Heart left ventricle (tissue), 16 donors: Measurements from ENCODE around the gene KCNC4. TPM values are rescaled to one million over a fixed set of nuclear protein-coding genes. Genes with fewer than 3 reads are reported as not detected.

Experiments
- ATAC-seq, 4 donors: fragments of 200-7000 bp; cut with Tn5 transposase; one replicate each; pipeline ENCODE4 v1.9.1; 2020 to 2022; ENCODE audit warnings: moderate library complexity in 4 of 4, mild to moderate bottlenecking in 3 of 4, moderate number of reproducible peaks in 1 of 4
- DNase-seq, 5 donors: peaks; one replicate each; pipeline ENCODE4 v3.0.0-alpha.2; 2020
- H3K27ac ChIP-seq, 12 donors: fragments of 200-600 bp; sonication (generic) in 4 of 12; one replicate each; pipeline versions ENCODE4 v1.5.0 to v1.8.0; 2016 to 2022; ENCODE audit warnings: mild to moderate bottlenecking in 2 of 12
- H3K27me3 ChIP-seq, 9 donors: fragments of 200-600 bp; sonication (generic) in 2 of 9; one replicate each; pipeline versions ENCODE4 v1.5.1 to v1.8.0; 2016 to 2022; ENCODE audit warnings: mild to moderate bottlenecking in 3 of 9
- H3K36me3 ChIP-seq, 9 donors: fragments of 200-600 bp; sonication (generic) in 2 of 9; one replicate each; pipeline versions ENCODE4 v1.5.0 to v1.8.0; 2018 to 2022; ENCODE audit warnings: mild to moderate bottlenecking in 2 of 9
- H3K4me1 ChIP-seq, 12 donors: fragments of 200-600 bp; sonication (generic) in 4 of 12; one replicate each; pipeline versions ENCODE4 v1.5.0 to v1.8.0; 2016 to 2022; ENCODE audit warnings: mild to moderate bottlenecking in 3 of 12
- H3K4me3 ChIP-seq, 12 donors: fragments of 200-600 bp; sonication (generic) in 4 of 12; one replicate each; pipeline versions ENCODE4 v1.5.0 to v1.8.0; 2017 to 2022; ENCODE audit warnings: mild to moderate bottlenecking in 9 of 12, moderate library complexity in 4 of 12
- H3K9me3 ChIP-seq, 12 donors: fragments of 200-600 bp; sonication (generic) in 4 of 12; one replicate each; pipeline versions ENCODE4 v1.5.0 to v1.8.0; 2016 to 2022; ENCODE audit warnings: mild to moderate bottlenecking in 1 of 12
- CTCF ChIP-seq, 12 donors: fragments of 200-600 bp; sonication (generic) in 4 of 12; IDR thresholded peaks; one replicate each; pipeline versions ENCODE4 v1.5.0 to v1.8.0; 2018 to 2022; ENCODE audit warnings: antibody characterized with exemption in 12 of 12, mild to moderate bottlenecking in 5 of 12
- POLR2A ChIP-seq, 2 donors: fragments of 450-650 bp; IDR thresholded peaks; one replicate each; pipeline ENCODE4 v1.6.1; 2017; ENCODE audit warnings: antibody characterized with exemption in 2 of 2, mild to moderate bottlenecking in 2 of 2, moderate library complexity in 2 of 2
- WGBS, 4 donors: extraction: QIAGEN DNeasy Blood & Tissue Kit in 2 of 4; methylation state at CpG; one replicate each; pipeline versions ENCODE4 v1.1.5 to v1.1.7; 2013 to 2018; 5-methylcytosine and 5-hydroxymethylcytosine counted together
- intact Hi-C, 10 donors: fragments of 100-400 bp; cut with DNase I; formaldehyde crosslinking; loops; one replicate each; pipeline versions ENCODE4 v1.11.1 to v1.14.2; 2022
- polyA plus RNA-seq, 2 donors: library from polyadenylated mRNA; stranded (reverse); fragments of 200-250 nt; gene quantifications; one replicate each; pipeline ENCODE4 v1.2.3, GENCODE V29; 2013
- total RNA-seq, 9 donors: library from RNA; depleted of rRNA in 2 of 9; stranded (reverse); fragments of >200 nt in 2 of 9; fragmentation: NEBNext Ultra II Directional in 3 of 9; extraction: Animal tissue kit (Norgen Biotek cat#: 25700) in 3 of 9; gene quantifications; one replicate each; pipeline versions ENCODE4 v1.1.0 to v1.2.4, GENCODE V29; 2016 to 2023
- donor health status: ischemic (EF 13 %, LVEDD 7.1; RV severe dilation, severe dysfunction).
- donor health status: healthy with polysubstance abuse.
- donor health status: DM: no; HTN: yes; CAD: no.
- donor health status: DM: no; HTN: no; CAD: no.
- donor health status: ischemic (EF 25% LVEDD 6.9; RV normal size, moderate dysfunction).
- donor health status: ischemic (EF 25% LVEDD 5.7; RV mildly dilated, moderate dysfunction).
- donor health status: healthy.
- donor health status: DM: yes; HTN: yes; CAD: no.
- donor health status: ischemic (EF 35%, LVEDD 5.7; RV mildly dilated, moderate dysfunction).
- donor health status: nonischemic (EF 11% LVEDD 7.7; RV severe dilation, severe dysfunction).
- donor health status: DM: yes; HTN: yes; CAD: no.
- donor health status: PGD.
- donor health status: ischemic (EF 29% LVEDD 5.4; RV normal size, mild dysfunction).
- donor health status: nonischemic (EF 23%, LVEDD 6.1; RV moderate dilation, normal function).

Gene KCNC4
- total and polyA plus RNA-seq, 11 donors: 2.4 to 15.2 (median 6.1) TPM

- WGBS, 4 donors: 56 to 77% (median 62%) methylated on average over 9 of the region's 9 CpGs
- DNase-seq: no peak
- Histone ChIP-seq H3K27me3 (no peaks in the 10 kb centered on the region), H3K4me3 (no peak overlapping the region), H3K36me3 (no peaks in the 10 kb centered on the region), H3K9me3 (no peaks in the 10 kb centered on the region), H3K27ac (no peak overlapping the region), H3K4me1 (peaks cover 0 to 16% (median 3%) of the 10 kb centered on the region in 12 donors)
- ATAC-seq: no peak
- intact Hi-C loops: no loop called here
- TF ChIP-seq CTCF (IDR thresholded peaks at IDR 0.05) (no peak), POLR2A (IDR thresholded peaks at IDR 0.05) (no peak)
These were observed 33.5 kb downstream of the KCNC4 start for GRCh38 chr1:110243574-110243973.

DNA sequence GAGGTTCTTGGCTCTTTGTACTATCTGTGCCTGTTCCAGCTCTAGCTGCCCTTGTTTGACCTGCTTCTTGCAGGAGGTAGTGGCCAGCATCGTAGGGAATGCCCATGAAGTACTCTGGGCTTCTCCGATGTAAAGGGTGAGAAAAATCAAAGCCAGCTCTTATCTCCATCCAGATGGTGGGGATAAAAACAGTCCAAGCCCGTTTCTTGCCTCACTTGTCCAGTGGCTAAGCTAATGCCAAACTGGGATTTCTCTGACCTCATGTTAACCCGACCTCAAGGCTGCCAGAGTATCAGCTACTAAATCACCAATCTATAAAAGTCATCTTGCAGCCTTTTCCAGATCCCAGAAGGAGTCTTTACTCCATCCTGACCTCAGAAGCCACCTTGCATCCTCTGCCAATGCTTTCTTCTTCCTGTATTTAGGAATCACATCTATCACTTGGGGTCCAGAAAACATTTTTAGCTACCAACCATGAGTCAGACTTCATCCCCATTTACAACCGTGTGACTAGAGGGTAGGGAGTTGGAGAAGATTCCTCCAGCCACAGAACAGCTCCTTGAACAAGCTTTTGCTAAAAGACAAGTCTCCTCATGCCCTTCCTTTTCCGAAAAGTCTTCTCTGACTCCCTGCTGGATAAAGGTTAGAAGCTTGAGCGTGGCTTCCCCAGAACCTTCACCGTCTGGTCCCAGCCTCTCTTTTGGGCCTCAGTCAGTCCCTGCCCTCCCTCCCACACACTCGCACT, 35.9 kb downstream of the KCNC4 start:
- DNase-seq (no peak), ATAC-seq (no peak)
- 80 to 91% (median 81%) methylated on average over 9 of the region's 9 CpGs for WGBS, 4 donors
- intact Hi-C loops: no loop called here
- no peaks in the 10 kb centered on the region for H3K27me3 ChIP-seq
- no peaks in the 10 kb centered on the region for H3K4me1 ChIP-seq
- TF ChIP-seq CTCF (IDR thresholded peaks at IDR 0.05) (no peak), POLR2A (IDR thresholded peaks at IDR 0.05) (no peak)
- no peaks in the 10 kb centered on the region for H3K9me3 ChIP-seq
- H3K4me3 ChIP-seq: no peak overlapping the region
- no peaks in the 10 kb centered on the region for H3K36me3 ChIP-seq
- H3K27ac ChIP-seq: no peak overlapping the region

DNA sequence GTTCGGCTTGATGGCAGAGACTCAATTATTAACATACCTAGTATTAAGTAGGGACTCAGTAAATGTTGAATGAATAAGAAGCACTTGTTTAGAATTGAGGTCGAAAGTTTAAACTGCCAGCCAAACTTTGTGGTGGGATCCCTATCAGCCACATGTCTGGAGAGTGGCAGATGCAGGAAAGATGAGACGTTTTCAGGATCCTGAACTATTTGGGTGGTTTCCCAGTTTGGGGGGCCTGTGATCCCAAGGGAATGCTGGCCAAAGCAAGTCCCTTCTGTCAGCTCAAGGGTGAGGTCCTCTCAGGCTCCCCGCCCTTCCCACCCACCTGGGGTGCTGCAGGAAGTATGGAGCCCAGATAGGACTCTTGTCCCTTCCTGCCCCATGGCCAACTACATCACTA, 38.6 kb downstream of the KCNC4 start:
- Histone ChIP-seq H3K27ac (no peak overlapping the region), H3K4me1 (no peaks in the 10 kb centered on the region), H3K9me3 (no peaks in the 10 kb centered on the region), H3K4me3 (no peak overlapping the region), H3K27me3 (no peaks in the 10 kb centered on the region), H3K36me3 (no peaks in the 10 kb centered on the region)
- 85 to 89% (median 86%) methylated on average over 3 to 4 of the region's 4 CpGs for WGBS, 4 donors
- no peak for TF ChIP-seq POLR2A (IDR thresholded peaks at IDR 0.05)
- no peak for TF ChIP-seq CTCF (IDR thresholded peaks at IDR 0.05)
- no peak for ATAC-seq
- intact Hi-C loops: no loop called here
- DNase-seq: no peak

DNA sequence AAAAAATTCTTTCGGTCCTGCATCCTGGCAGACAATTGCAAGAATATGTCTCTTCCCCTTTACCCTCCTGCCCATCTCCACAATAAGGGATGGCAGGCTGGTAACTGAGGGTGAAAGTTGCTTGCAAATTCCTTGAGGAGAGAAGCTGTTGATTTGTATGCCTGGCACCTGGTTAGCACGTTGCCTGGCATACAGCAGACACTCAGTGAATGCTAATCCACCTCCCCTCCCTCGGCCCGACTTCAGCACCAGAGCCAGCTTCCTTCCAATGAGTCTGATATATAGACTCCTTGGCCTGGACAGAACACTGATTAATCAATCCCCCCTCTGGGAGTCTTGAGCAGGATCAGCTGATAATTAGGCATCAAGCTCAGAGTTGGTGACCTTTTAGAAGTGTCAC, 39.1 kb downstream of the KCNC4 start:
- Histone ChIP-seq H3K27ac (no peak overlapping the region), H3K36me3 (no peaks in the 10 kb centered on the region), H3K9me3 (no peaks in the 10 kb centered on the region), H3K4me1 (no peaks in the 10 kb centered on the region), H3K4me3 (no peak overlapping the region), H3K27me3 (no peaks in the 10 kb centered on the region)
- WGBS, 4 donors: 67 to 89% (median 81%) methylated on average over 4 of the region's 4 CpGs
- intact Hi-C loops: no loop called here
- DNase-seq (no peak), ATAC-seq (no peak)
- TF ChIP-seq CTCF (IDR thresholded peaks at IDR 0.05) (no peak), POLR2A (IDR thresholded peaks at IDR 0.05) (no peak)
